H7 (cell line): Measurements from ENCODE around the gene SEMA4D. TPM values are rescaled to one million over a fixed set of nuclear protein-coding genes. Genes with fewer than 3 reads are reported as not detected.
A peak's percentile ranks its signal among the peaks of the same experiment; 100 is the strongest.

ENCODE experiments used
- DNase-seq: peaks from one replicate; pipeline ENCODE4 v3.0.0; 2012
- H3K27me3 ChIP-seq: 2 replicates; pipeline ENCODE4 v1.6.0; 2011; ENCODE audit warnings: mild to moderate bottlenecking, low read length; ENCODE audit not compliant: control insufficient read depth, insufficient read depth
- H3K36me3 ChIP-seq: replicated peaks from 2 replicates; pipeline ENCODE4 v1.5.1; 2011; ENCODE audit warnings: low read length; ENCODE audit not compliant: control insufficient read depth, insufficient read depth
- H3K4me3 ChIP-seq: 2 replicates; pipeline ENCODE4 v1.5.1; 2011; ENCODE audit warnings: low read depth, mild to moderate bottlenecking, control low read depth, low read length, moderate library complexity; ENCODE audit not compliant: insufficient read depth
- total RNA-seq: library from RNA; depleted of rRNA; stranded (reverse); fragments of >200 nt; shearing (Covaris generic); gene quantifications from 2 replicates; pipeline ENCODE4 v1.2.3, GENCODE V29; 2014; rRNA removed

The SEMA4D gene
- 17.0 and 23.6 TPM in 2 replicates for total RNA-seq

- no peaks in the 10 kb centered on the region for H3K36me3 ChIP-seq
- no peaks in the 10 kb centered on the region for H3K27me3 ChIP-seq
- peak within 1 kb of the TSS; percentile 82 for H3K4me3 ChIP-seq
- peak; percentile 96 for DNase-seq
These were observed at the start of gene SEMA4D for GRCh38 chr9:89497978-89498851. Gene SEMA4D, minus strand, starts transcription at chr9:89498113. Its CDS starts 92,657 bp downstream, at chr9:89405456.

GRCh38 chr9:89547000-89547399 is 49.1 kb upstream of the SEMA4D start:
- Histone ChIP-seq H3K4me3 (no peak overlapping the region), H3K27me3 (no peaks in the 10 kb centered on the region), H3K36me3 (no peaks in the 10 kb centered on the region)
- DNase-seq, result no peak

GRCh38 chr9:89544279-89544661 is 46.4 kb upstream of the SEMA4D start:
- H3K4me3 ChIP-seq, result no peak overlapping the region
- DNase-seq, result peak; percentile 72
- no peaks in the 10 kb centered on the region for H3K27me3 ChIP-seq
- no peaks in the 10 kb centered on the region for H3K36me3 ChIP-seq

GRCh38 chr9:89543621-89544278 is 45.8 kb upstream of the SEMA4D start:
- H3K27me3 ChIP-seq, result no peaks in the 10 kb centered on the region
- DNase-seq, result no peak
- no peaks in the 10 kb centered on the region for H3K36me3 ChIP-seq
- H3K4me3 ChIP-seq, result no peak overlapping the region

GRCh38 chr9:89543111-89543510 is 45.2 kb upstream of the SEMA4D start:
- Histone ChIP-seq H3K36me3 (no peaks in the 10 kb centered on the region), H3K27me3 (no peaks in the 10 kb centered on the region), H3K4me3 (no peak overlapping the region)
- DNase-seq, result no peak

- no peaks in the 10 kb centered on the region for H3K36me3 ChIP-seq
- no peaks in the 10 kb centered on the region for H3K27me3 ChIP-seq
- DNase-seq, result no peak
- no peak overlapping the region for H3K4me3 ChIP-seq
These were observed 44.6 kb upstream of the SEMA4D start for GRCh38 chr9:89542401-89543021.

- H3K27me3 ChIP-seq, result no peaks in the 10 kb centered on the region
- DNase-seq, result no peak
- H3K4me3 ChIP-seq, result no peak overlapping the region
- H3K36me3 ChIP-seq, result no peaks in the 10 kb centered on the region
These were observed 43.9 kb upstream of the SEMA4D start for GRCh38 chr9:89541798-89542197.

GRCh38 chr9:89539374-89539773 is 41.5 kb upstream of the SEMA4D start:
- DNase-seq, result no peak
- Histone ChIP-seq H3K4me3 (no peak overlapping the region), H3K36me3 (no peaks in the 10 kb centered on the region), H3K27me3 (no peaks in the 10 kb centered on the region)

- no peaks in the 10 kb centered on the region for H3K36me3 ChIP-seq
- H3K4me3 ChIP-seq, result no peak overlapping the region
- DNase-seq, result no peak
- H3K27me3 ChIP-seq, result no peaks in the 10 kb centered on the region
These were observed 41.0 kb upstream of the SEMA4D start for GRCh38 chr9:89538871-89539270.

GRCh38 chr9:89537166-89537565 is 39.3 kb upstream of the SEMA4D start:
- Histone ChIP-seq H3K36me3 (no peaks in the 10 kb centered on the region), H3K4me3 (no peak overlapping the region), H3K27me3 (no peaks in the 10 kb centered on the region)
- DNase-seq, result no peak

- no peak overlapping the region for H3K4me3 ChIP-seq
- H3K36me3 ChIP-seq, result no peaks in the 10 kb centered on the region
- H3K27me3 ChIP-seq, result no peaks in the 10 kb centered on the region
- DNase-seq, result no peak
These were observed 38.7 kb upstream of the SEMA4D start for GRCh38 chr9:89536600-89536999.

- no peaks in the 10 kb centered on the region for H3K36me3 ChIP-seq
- H3K4me3 ChIP-seq, result no peak overlapping the region
- H3K27me3 ChIP-seq, result no peaks in the 10 kb centered on the region
- no peak for DNase-seq
These were observed 38.2 kb upstream of the SEMA4D start for GRCh38 chr9:89536145-89536574.

GRCh38 chr9:89535461-89535860 is 37.5 kb upstream of the SEMA4D start:
- no peak for DNase-seq
- Histone ChIP-seq H3K27me3 (no peaks in the 10 kb centered on the region), H3K36me3 (no peaks in the 10 kb centered on the region), H3K4me3 (no peak overlapping the region)

- H3K27me3 ChIP-seq, result no peaks in the 10 kb centered on the region
- H3K4me3 ChIP-seq, result no peak overlapping the region
- H3K36me3 ChIP-seq, result no peaks in the 10 kb centered on the region
- DNase-seq, result no peak
These were observed 36.8 kb upstream of the SEMA4D start for GRCh38 chr9:89534515-89535287.
